ENCODE results near the gene DNAH17.

DNA sequence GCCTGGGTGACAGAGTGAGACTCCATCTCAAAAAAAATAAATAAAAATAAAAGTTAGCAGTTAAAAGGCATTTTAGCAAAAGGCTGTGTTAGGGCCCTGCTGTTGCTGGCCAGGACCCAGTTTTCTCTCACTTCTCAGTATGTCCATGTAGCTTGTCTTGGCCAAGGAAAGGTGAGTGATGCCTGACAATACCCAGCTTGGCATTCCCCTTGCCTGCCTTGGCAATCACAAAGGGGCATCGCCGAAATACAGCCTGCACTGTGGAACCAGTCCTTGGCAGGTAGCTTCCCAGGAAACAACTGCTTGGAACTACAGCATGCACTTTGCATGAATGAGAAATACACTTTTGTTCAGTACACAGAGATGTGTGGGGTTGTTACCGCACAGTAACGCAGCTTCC lies 61.7 kb downstream of the DNAH17 start:
- TF ChIP-seq POLR2AphosphoS5 (IDR thresholded peaks at IDR 0.05) (no peak), POLR2A (IDR thresholded peaks at IDR 0.05) (no peak)
- TF ChIP-seq, protein P1, sequence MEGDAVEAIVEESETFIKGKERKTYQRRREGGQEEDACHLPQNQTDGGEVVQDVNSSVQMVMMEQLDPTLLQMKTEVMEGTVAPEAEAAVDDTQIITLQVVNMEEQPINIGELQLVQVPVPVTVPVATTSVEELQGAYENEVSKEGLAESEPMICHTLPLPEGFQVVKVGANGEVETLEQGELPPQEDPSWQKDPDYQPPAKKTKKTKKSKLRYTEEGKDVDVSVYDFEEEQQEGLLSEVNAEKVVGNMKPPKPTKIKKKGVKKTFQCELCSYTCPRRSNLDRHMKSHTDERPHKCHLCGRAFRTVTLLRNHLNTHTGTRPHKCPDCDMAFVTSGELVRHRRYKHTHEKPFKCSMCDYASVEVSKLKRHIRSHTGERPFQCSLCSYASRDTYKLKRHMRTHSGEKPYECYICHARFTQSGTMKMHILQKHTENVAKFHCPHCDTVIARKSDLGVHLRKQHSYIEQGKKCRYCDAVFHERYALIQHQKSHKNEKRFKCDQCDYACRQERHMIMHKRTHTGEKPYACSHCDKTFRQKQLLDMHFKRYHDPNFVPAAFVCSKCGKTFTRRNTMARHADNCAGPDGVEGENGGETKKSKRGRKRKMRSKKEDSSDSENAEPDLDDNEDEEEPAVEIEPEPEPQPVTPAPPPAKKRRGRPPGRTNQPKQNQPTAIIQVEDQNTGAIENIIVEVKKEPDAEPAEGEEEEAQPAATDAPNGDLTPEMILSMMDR (IDR thresholded peaks at IDR 0.05): no peak

All from transverse colon (tissue), 4 donors.